Endometrial microvascular endothelial cells (primary cell): Measurements from ENCODE around the gene MTX3. TPM values are rescaled to one million over a fixed set of nuclear protein-coding genes. Genes with fewer than 3 reads are reported as not detected.

Experiments
- in situ Hi-C: cut with HindIII; loops from 2 replicates; pipeline ENCODE4 v1.10.0; 2017; ENCODE audit warnings: low sequenced_read_pairs, low pct_unique_long_range_greater_than_20kb; ENCODE audit errors: inconsistent ontology term
- total RNA-seq: library from RNA; depleted of rRNA; stranded (reverse); fragments of >200 nt; gene quantifications from one replicate; pipeline ENCODE4 v1.2.3, GENCODE V29; 2015; ENCODE audit errors: inconsistent ontology term

The MTX3 gene
- 7.4 TPM for total RNA-seq

GRCh38 chr5:79990598-79991507 is at the start of gene MTX3:
TSS of gene MTX3 (minus strand) at chr5:79991262. CDS start at chr5:79991238, 24 bp downstream.
- in situ Hi-C loops, result no loop called here

- in situ Hi-C loops, result no loop called here
These were observed 48.6 kb upstream of the MTX3 start for GRCh38 chr5:80039650-80040049.

- in situ Hi-C loops, result no loop called here
These were observed 46.3 kb upstream of the MTX3 start for GRCh38 chr5:80037366-80037765.

- in situ Hi-C loops, result no loop called here
These were observed 45.6 kb upstream of the MTX3 start for GRCh38 chr5:80036615-80037014.

GRCh38 chr5:80035839-80036238 is 44.8 kb upstream of the MTX3 start:
- in situ Hi-C loops, result no loop called here

GRCh38 chr5:80034962-80035821 is 44.1 kb upstream of the MTX3 start, which contains the start of gene THBS4:
TSS of gene THBS4 (plus strand) at chr5:80035348. CDS start at chr5:80035538, 190 bp downstream.
- in situ Hi-C loops, result no loop called here

- in situ Hi-C loops, result no loop called here
These were observed 43.5 kb upstream of the MTX3 start for GRCh38 chr5:80034559-80034958.

- in situ Hi-C loops, result no loop called here
These were observed 42.5 kb upstream of the MTX3 start for GRCh38 chr5:80033513-80033912.

GRCh38 chr5:80031109-80031508 is 40.0 kb upstream of the MTX3 start:
- in situ Hi-C loops, result no loop called here

- in situ Hi-C loops, result no loop called here
These were observed 35.8 kb upstream of the MTX3 start for GRCh38 chr5:80026841-80027240.

- in situ Hi-C loops, result no loop called here
These were observed 34.0 kb upstream of the MTX3 start for GRCh38 chr5:80025069-80025468.

- in situ Hi-C loops, result no loop called here
These were observed 19.8 kb upstream of the MTX3 start for GRCh38 chr5:80010754-80011392.

- in situ Hi-C loops, result no loop called here
These were observed 18.1 kb upstream of the MTX3 start for GRCh38 chr5:80008995-80009765.

GRCh38 chr5:80002677-80003076 is 11.6 kb upstream of the MTX3 start:
- in situ Hi-C loops, result no loop called here

- in situ Hi-C loops, result no loop called here
These were observed 8.7 kb upstream of the MTX3 start for GRCh38 chr5:79999722-80000121.

GRCh38 chr5:79992891-79993657 is 2.0 kb upstream of the MTX3 start:
- in situ Hi-C loops, result no loop called here

- in situ Hi-C loops, result no loop called here
These were observed 861 bp downstream of the MTX3 start for GRCh38 chr5:79990205-79990597.

- in situ Hi-C loops, result no loop called here
These were observed 4.8 kb downstream of the MTX3 start for GRCh38 chr5:79986260-79986659.
